HTR-8/SVneo (cell line): ENCODE measurements around the gene ATP8A2.
A peak's percentile ranks its signal among the peaks of the same experiment; 100 is the strongest.

Experiments
- DNase-seq: peaks from one replicate; pipeline ENCODE4 v3.0.0; 2011; ENCODE audit warnings: low spot score, mixed read lengths; ENCODE audit not compliant: insufficient read length
- FAIRE-seq: peaks from 2 replicates; lab custom pipeline; 2011; peaks lifted over from hg19 to GRCh38; lab: Jason Lieb, UNC

The ATP8A2 gene

DNA sequence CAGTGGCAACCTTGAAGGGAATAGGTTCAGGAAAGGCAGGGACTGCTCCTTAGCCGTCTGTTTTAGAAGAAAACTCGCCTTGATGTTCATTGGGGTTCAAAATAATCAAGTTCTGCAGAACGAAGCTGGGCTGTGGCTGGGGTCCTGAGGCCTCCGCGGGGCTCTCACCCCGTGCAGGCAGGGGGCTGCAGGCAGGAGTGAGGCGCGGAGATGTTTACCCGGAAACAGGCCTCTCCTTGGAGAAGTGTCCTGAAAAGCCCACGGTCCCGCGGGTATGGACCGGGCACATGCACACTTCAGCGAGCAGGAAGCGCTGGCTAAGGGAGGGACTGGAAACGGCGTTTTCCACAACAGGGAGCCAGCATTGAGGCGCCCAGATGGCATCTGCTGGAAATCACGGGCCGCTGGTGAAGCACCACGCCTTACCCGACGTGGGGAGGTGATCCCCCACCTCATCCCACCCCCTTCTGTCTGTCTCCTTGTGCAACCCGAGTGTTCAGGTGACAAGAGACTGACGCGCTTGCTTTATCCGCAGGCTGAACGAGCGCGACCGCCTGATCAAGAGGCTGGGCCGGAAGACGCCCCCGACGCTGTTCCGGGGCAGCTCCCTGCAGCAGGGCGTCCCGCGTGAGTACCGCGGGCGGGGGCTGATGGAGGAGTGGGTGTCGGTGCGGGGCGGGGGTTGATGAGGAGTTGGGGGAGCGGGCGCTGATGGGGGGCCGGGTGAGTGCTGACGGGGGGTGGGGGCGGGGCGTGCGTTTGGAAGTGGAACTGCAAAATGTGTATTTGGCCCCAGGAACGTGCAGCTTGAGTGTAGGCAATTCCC is 640.4 kb downstream of the ATP8A2 start:
- FAIRE-seq: no peak
- DNase-seq: no peak

DNA sequence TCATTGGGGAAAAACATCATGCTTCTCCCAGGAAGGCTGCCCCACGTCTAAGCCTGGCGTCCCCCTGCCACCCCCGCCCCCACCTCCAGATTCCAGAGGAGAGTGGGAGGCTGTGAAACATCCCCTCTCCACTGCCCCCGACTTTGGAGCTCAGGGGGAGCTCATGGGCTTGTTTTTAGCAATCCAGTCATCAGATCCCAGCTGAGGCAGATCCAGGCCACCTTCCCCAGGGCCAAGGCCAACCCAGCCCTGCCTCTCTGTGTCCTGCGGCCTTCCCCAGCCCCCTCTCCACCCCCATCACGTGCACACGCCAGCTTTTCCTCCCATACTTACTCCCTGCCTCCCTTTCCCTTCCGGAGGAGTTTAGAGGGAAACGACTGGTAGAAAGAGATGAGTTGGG is 641.2 kb downstream of the ATP8A2 start:
- no peak for FAIRE-seq
- DNase-seq: no peak

DNA sequence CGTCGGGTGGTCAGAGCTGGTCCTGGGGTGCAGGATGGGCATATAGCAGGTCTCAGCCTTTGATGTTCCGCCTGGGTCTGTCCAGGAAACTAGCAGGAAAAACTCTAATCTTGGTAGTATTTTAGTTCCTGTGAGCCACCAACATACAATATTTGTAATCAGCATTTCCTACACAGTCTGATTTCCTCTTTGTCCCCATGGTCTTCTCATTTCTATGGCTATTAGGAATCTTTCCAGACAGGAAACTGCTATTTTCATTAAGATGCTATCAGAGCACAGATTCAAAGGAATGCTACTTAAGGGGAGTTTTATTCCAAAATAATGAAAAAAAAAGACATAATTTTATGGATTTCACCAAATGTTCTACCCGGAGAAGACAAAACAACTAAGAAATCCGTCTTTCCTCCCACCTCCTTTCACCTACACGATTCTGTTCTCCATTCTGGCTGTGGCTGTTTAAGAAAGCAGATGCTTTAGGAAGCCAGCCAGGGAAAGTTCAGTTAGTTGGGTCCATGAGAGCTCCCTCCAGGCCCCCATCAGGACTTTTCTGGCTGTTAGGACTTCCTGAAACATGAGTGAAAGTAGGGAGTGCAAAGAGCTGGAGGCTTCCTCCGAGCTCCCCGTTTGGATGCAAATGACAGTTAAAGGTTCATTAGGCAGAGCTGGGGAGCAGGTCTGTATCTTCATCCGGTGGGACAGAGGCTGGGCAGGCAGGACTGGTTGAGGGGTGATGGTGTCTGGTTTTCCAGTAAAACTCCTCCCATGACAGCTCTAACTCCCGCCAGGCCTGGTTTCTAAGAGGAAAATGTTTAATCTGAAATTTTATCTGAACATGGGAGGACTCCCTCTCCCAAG is 643.7 kb downstream of the ATP8A2 start:
- FAIRE-seq (no peak), DNase-seq (no peak)

DNA sequence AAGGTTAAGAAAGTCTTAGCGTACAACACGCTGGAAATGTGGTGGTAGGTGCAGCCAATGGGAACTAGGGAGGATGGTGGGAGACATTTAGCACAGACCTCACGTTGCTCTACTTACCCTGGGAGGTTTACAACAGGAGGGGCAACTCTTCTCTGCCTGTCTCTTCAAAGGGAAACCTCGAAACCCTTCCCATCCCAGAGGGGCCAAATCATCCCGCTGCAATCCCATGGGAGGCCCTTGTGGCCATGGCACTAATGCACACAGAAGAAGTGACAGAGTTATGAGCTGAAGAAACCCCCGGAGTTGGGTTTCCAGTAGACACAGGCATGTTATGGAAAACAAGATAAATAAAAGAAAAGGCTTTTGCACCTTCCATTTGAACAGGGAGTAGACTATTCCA is 644.4 kb downstream of the ATP8A2 start:
- DNase-seq (no peak), FAIRE-seq (no peak)

DNA sequence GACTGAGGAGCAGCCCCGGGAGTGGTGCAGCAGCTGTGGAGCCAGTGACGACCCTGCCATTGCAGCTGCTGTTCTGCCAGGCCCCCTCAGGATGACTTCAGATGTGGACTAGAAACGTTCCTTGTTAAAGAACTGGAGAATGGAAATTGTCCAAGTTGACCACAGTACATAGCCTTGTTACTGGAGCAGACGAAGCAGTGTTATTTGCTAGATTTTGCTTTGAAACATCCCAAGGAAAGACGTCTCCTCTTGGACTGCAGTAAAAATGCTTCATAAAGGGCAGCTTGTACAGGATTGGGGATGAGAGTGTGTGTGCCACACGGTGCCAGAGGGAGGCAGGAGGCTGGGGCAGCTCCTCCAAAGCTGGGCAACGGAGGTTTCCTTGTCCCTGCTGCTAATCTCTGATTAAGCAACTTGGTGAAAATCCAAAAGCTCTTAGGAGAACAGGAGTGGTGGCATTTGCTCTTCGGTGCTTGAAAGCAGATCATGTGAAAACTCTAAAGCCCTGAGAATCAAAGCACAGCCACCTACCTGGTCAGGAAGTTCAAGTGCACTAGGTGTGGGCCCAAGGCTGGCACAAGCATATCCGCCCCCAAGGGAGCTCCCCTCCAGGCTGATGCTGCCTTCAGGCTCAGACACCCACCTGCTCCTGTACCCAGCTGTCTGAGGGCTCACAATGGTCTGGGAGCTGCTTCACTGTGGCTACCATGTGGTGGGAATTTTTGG is 645.6 kb downstream of the ATP8A2 start:
- DNase-seq (no peak), FAIRE-seq (no peak)

DNA sequence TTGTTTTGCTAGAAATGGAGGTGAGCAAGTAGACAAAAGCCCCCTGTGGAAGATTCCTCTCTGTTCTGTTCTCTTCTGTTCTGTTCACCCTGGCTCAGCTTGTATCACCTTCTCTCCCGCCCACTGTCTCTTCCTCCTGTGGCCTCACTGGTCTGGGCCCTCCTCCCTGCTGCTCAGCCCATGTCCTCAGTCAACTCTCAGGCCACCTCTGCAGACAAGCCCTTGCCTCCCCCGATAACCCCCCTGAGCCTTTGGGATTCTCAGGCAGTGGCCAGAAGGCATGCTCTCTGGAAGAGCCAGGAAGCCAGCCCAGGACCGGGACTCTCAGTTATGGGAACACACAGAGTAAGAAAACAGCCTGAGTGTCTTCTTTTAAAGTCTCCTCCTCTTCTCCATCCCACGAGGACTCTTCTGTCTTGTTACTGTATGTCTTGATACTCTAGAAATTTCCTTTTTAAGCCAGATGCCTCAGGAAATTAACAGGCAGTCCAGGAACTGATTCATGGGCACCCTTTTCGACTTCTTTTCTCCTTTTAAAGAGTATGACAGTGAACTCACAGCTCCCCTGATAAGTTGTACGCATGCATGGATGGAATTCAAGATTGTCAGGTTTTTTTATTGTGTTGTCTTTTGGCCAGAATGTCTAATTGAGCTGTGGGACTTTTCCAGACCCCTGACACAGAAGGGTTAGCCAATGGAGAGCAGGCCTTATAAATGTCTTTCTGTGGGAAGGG is 646.3 kb downstream of the ATP8A2 start:
- no peak for FAIRE-seq
- no peak for DNase-seq

DNA sequence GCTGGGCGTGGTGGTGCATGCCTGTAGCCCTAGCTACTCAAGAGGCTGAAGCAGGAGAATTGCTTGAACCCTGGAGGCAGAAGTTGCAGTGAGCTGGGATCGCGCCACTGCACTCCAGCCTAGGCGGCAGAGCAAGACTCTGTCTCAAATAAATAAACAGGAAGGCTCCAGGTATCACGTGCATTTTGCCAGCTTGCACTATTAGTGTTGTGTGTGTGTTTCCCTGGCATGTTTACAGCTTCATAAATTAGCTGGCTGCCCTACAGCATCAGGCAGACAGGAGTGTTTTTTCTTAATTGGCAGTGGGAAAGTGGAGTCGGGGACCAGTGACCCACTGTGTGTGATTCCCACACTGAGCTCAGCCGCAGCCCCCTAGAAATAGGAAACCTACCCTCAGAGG is 647.5 kb downstream of the ATP8A2 start:
- FAIRE-seq (no peak), DNase-seq (no peak)

DNA sequence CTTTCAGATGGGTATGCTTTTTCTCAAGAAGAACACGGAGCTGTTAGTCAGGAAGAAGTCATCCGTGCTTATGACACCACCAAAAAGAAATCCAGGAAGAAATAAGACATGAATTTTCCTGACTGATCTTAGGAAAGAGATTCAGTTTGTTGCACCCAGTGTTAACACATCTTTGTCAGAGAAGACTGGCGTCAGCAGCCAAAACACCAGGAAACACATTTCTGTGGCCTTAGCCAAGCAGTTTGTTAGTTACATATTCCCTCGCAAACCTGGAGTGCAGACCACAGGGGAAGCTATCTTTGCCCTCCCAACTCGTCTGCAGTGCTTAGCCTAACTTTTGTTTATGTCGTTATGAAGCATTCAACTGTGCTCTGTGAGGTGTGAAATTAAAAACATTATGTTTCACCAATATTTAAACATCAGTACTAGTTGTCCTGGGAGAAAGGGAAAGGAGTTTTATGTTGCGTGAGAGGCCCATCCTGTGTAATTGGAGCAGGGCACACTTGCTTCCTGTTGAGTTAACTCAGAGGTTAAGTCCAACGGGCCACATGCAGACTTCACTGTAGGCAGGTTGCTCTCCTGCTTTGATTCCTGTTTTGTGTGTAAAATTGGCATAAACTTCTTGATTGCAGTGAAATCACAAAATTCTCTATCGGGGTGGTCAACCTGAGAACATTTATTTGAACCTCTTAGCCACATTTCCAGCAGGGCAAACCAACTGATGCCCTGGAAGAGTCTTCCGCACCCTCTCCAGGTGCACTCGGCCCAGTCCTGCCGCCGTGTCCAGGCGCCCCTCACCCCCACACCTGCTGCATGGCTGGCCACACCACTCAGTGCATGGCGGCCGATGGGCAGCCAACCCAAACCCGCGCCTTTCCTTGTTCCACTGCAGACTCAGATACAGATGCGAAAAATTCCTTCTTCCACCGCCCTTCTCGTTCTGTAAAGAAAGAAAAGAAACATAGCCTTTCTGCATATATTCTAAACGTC is 648.4 kb downstream of the ATP8A2 start:
- FAIRE-seq: peak; percentile 23
- DNase-seq: peak; percentile 32

DNA sequence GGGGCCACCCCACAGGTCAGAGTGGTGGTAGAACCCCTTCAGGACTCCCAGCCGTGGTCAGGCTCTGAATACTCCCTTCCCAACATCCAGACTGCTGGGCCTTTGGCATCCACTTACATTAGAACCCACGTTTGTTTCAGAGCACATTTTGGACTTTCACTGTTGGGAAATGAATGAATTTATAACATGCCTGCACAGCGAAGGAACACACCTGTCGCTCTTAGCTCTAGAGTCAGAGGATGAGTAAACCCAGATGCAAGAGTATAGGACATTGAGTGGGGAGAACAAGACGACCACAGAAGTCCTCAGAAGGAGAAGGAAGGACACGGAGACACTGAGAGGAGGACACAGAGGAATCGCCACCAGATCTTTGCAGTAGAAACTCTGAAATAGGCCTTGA is 649.1 kb downstream of the ATP8A2 start:
- FAIRE-seq (no peak), DNase-seq (no peak)

DNA sequence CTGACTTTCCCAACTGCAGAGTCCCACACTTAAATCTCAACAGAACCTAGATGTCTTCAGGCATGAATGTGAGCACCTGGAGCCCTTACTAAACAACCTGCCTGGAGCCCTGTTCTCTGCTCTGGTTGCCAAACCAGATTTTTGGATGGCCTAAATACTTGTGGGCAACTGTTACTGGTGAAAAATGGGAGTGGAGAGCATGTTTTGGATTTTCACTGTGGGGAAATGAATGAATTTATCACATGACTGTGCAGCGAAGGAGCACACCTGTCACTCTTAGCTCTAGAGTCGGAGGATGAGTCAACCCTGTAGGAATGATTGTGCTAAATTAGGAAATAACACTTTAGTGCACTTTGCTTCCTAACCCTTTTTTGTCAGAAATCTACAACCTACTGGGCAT is 649.7 kb downstream of the ATP8A2 start:
- FAIRE-seq: no peak
- DNase-seq: no peak

DNA sequence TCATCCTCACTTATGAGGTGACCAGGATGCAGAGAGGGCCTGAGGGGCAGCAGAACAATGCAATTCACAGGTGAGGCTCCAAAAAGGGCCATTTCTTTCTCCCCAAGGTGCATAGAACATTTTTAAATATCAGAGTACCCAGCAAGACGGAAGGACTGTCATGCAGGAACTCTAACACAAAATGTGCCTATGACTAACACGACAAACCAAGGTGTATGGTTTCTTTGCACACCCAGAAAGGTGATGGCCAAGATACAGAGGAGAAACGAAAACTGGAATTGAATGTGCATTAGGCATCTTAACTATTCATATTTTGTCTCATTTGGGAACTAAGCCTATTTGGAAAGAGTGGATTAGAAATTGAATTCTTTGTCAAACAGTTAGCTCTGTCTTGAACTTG is 650.2 kb downstream of the ATP8A2 start:
- DNase-seq: no peak
- no peak for FAIRE-seq

DNA sequence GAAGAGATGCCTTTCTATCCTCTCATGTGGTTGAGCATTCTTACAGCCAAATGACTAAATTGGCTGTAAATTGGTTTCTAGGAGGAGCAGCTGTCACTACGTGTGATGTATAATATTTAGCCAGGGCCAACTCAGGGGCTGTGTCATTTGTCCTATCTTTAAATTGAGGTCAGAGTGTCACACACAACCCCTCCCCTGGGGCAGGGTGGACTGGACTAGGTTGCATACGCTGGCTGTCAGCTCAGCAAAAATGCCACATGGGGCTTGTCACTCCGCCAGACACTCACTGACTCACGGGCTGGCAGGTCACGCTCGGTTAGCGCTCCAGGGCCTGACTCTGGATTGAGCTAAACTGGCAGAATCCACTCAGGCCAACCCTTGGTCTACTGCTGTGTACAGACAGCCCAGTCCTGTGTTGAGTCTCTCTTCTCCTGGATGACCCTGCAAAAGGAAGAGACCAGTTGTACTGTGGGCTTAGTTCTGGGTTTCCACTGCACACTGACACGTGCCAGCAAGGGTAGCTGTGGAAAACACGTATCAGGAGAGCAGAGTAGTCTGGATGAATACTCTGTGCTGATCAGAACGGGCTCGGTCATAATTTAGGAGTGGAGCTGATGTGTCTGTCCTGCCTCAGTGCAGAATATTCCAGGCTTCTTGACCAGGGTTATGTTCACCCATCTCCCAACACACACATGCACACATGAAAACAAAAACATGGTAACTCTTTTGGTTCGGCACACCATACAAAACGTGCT is 650.9 kb downstream of the ATP8A2 start:
- peak; percentile 60 for FAIRE-seq

DNA sequence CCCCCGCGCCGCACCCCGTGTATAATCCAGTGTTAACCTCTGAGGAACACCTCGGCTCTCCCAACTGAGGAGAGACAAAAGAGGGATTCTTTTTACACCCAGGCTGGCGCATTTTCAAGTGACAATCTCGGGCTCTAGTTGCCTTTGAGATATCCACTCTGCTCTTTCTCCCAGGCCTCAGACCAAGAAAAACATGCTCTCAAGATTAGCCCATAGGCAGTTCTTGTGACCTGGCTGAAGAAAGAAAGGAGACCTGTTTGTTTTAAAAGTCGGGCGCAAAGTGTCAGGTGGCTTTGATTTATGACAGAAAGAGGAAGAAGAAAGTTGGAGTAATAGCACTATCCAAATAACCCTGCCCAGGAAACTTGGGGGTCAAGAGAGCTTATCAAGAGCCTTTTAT is 652.8 kb downstream of the ATP8A2 start:
- no peak for DNase-seq
- FAIRE-seq: no peak

More for the DNA sequence above, 650.9 kb downstream of the ATP8A2 start:
- DNase-seq: peak; percentile 74

DNA sequence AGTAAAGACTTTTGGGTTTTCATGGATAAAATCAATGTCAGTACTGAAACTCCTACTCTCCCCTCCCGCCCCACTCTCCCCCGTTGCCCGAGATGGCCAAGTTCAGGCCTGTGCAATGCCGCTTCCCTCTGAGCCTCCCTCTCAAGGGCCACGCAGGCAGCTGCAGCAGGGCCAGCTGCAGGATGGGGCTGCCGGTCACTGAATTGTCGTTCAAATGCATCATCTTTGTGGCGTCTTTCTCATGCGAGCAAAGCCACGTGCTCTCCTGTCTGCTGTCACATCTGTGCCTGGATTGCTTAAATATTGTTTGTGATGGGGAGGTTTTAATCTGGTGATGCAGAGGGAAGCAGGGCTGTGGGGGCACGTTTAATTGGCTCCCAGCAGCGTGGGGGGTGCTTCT is 653.4 kb downstream of the ATP8A2 start:
- FAIRE-seq: no peak
- no peak for DNase-seq

DNA sequence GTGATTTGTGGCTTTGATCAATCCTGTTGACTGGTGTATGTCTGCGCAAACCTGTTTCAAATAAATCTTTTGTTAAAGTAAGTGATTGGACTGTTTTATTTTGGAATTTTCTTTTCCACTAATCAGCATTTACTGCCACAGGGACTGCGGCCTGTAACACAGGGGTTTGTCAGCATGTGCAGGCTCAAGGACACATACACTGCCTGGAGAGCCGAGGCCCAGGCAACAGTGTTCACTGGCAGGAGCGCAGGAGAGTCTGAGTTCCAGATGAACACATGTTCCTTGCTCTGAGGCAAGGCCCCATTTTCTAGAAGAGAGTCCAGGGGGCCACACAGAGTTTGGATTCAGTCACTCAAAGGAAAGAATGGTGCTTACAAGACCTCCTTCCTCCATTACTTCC is 654.0 kb downstream of the ATP8A2 start:
- FAIRE-seq: no peak

DNA sequence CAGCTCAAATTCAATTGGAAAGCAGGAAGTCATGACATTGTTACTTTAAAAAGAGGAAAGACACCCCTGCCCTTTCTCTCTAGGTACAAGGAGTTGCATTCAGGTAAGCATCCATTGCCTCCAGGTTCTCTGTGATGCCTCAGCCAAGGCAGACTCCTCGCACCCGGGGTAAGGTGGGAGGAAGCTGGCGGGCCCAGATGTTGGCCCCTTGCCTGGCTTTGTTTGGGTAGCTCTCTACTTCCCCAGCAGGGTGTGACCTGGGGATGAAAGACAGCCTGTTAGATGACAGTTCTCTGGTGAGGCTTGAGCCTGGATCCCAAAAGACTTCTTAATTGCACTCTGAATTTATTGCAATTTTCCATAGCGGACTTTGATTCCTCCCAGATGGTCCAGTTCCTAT is 654.4 kb downstream of the ATP8A2 start:
- FAIRE-seq (no peak), DNase-seq (no peak)

More for the DNA sequence above, 654.0 kb downstream of the ATP8A2 start:
- DNase-seq: no peak

DNA sequence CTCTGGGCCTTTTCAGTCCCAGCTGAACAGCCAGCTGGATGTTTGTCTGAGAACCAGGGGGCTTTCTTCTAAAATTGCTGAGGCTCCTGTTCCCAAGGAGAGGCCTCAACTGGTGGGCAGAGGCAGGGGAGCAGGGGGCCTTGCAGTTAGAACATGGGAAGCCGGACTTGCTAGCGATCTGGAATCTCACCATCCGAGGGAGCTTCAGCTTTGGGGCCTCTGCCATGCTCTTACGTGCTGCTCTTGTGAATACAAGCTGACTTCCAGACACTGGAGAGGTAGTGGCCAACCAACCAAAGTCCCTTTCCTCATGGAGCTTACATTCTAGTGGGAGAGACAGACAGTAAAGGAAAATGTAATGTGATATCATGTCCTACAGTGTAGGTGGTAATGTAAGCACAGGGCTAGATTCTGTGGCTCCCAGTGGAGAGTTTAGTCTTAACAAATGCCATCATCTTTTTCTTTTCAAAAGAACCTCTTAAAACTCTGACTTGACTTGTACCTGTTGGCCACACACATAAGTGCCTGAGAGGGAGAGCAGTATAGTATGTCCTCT is 657.9 kb downstream of the ATP8A2 start:
- FAIRE-seq: no peak
- no peak for DNase-seq

DNA sequence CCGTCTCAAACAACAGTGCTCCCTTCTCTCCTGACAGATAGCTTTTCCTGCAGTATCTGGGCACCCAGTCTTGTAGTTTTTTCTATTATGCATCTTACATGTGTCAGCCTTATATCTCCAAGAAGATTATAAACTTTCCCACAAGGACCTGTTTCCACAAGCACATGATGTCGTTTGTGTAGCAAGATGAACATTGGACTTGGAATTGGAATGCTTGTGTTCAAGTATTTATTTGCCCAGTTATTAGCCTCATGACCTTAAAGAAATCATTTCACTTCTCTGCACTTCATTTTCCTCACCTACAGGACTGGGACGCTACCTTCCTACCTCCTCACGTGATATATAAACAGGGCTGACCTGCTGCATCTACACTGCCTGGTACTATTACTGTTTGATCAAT is 658.6 kb downstream of the ATP8A2 start:
- FAIRE-seq: no peak
- DNase-seq: no peak
